Spleen (tissue), 11 donors: ENCODE results near the gene STAM2. TPM values are rescaled to one million over a fixed set of nuclear protein-coding genes. Genes with fewer than 3 reads are reported as not detected.
"Not testable (repeated sequence)": the region's sequence is repeated elsewhere in the genome, so short reads cannot be mapped to it uniquely, and the experiment has no call there.

Experiments used
- DNase-seq: peaks from one replicate; pipeline ENCODE4 v3.0.0-alpha.2; 2020
- H3K27ac ChIP-seq, 8 donors: fragments of 200-600 bp; sonication (generic) in 7 of 8; 1 replicate in 4 of 8; 2 replicates in 4 of 8; pipeline versions ENCODE4 v1.5.0 to v1.8.0; 2016 to 2021; ENCODE audit warnings: inconsistent platforms in 4 of 8, mild to moderate bottlenecking in 4 of 8, moderate library complexity in 1 of 8
- H3K27me3 ChIP-seq, 7 donors: fragments of 200-600 bp; sonication (generic) in 6 of 7; replicated peaks in 1 of 7; 1 replicate in 4 of 7; 2 replicates in 3 of 7; pipeline versions ENCODE4 v1.5.0 to v1.8.0; 2016 to 2021; ENCODE audit warnings: inconsistent platforms in 3 of 7, mild to moderate bottlenecking in 1 of 7
- H3K36me3 ChIP-seq, 6 donors: fragments of 200-600 bp; sonication (generic) in 5 of 6; 1 replicate in 4 of 6; 2 replicates in 2 of 6; pipeline versions ENCODE4 v1.5.0 to v1.8.0; 2016 to 2021; ENCODE audit warnings: inconsistent platforms in 2 of 6
- H3K4me1 ChIP-seq, 6 donors: fragments of 200-600 bp; sonication (generic) in 5 of 6; 1 replicate in 3 of 6; 2 replicates in 3 of 6; pipeline versions ENCODE4 v1.5.0 to v1.8.0; 2016 to 2021; ENCODE audit warnings: inconsistent platforms in 3 of 6
- H3K4me3 ChIP-seq, 8 donors: fragments of 200-600 bp; sonication (generic) in 7 of 8; 1 replicate in 4 of 8; 2 replicates in 4 of 8; pipeline versions ENCODE4 v1.5.0 to v1.8.0; 2016 to 2021; ENCODE audit warnings: inconsistent platforms in 4 of 8, mild to moderate bottlenecking in 4 of 8, moderate library complexity in 2 of 8
- H3K9me3 ChIP-seq, 8 donors: fragments of 200-600 bp; sonication (generic) in 7 of 8; 1 replicate in 4 of 8; 2 replicates in 4 of 8; pipeline versions ENCODE4 v1.5.0 to v1.8.0; 2016 to 2021; ENCODE audit warnings: inconsistent platforms in 4 of 8
- POLR2A ChIP-seq, 3 donors: fragments of 450-650 bp; IDR thresholded peaks; one replicate each; pipeline ENCODE4 v1.5.1; 2017; ENCODE audit warnings: antibody characterized with exemption in 3 of 3, mild to moderate bottlenecking in 1 of 3
- POLR2AphosphoS5 ChIP-seq, 3 donors: sonication (generic); formaldehyde crosslinking; IDR thresholded peaks; one replicate each; pipeline ENCODE4 v1.5.1; 2017; ENCODE audit warnings: antibody characterized with exemption in 3 of 3
- WGBS, 5 donors: extraction: QIAGEN DNeasy Blood & Tissue Kit in 3 of 5; methylation state at CpG; one replicate each; pipeline versions ENCODE4 v1.1.5 to v1.1.7; 2013 to 2018; 5-methylcytosine and 5-hydroxymethylcytosine counted together
- intact Hi-C: fragments of 100-400 bp; cut with DNase I; formaldehyde crosslinking; loops from one replicate; pipeline ENCODE4 v1.15.0; 2023; ENCODE audit warnings: low total_unique reads
- polyA plus RNA-seq, 3 donors: library from polyadenylated mRNA; stranded (reverse); fragments of 200-250 nt; gene quantifications; one replicate each; pipeline ENCODE4 v1.2.1, GENCODE V29; 2013
- total RNA-seq, 7 donors: library from RNA; depleted of rRNA in 3 of 7; stranded (reverse); fragments of >200 nt in 3 of 7; fragmentation: NEBNext Ultra II Directional in 4 of 7; extraction: Animal tissue kit (Norgen Biotek cat#: 25700) in 4 of 7; gene quantifications; one replicate each; pipeline versions ENCODE4 v1.1.0 to v1.2.1, GENCODE V29; 2016 to 2021
- TF ChIP-seq, protein P1 (sequence below), 11 experiments: fragments of 200-600 bp in 7 of 11; fragments of 450-650 bp in 4 of 11; sonication (generic) in 4 of 11; IDR thresholded peaks in 8 of 11; conservative IDR thresholded peaks in 3 of 11; 1 replicate in 7 of 11; 2 replicates in 4 of 11; pipeline versions ENCODE4 v1.4.0 to v1.8.0; 2016 to 2021; ENCODE audit warnings: antibody characterized with exemption in 11 of 11, inconsistent platforms in 4 of 11, mild to moderate bottlenecking in 1 of 11
- donor health status: healthy with polysubstance abuse.
- donor health status: DM: no; HTN: no; CAD: no; lungs with moderate emphysema.
- donor health status: DM: no; HTN: no; CAD: no.
- donor health status: Bipolar disorder and iron deficiency.
- donor health status: healthy.
- donor health status: DM: no; HTN: no; CAD: no.
- donor health status: DM: yes; HTN: yes; CAD: no.

STAM2 gene
- total and polyA plus RNA-seq, 10 donors, result 5.7 to 41.2 (median 31.8) TPM

DNA sequence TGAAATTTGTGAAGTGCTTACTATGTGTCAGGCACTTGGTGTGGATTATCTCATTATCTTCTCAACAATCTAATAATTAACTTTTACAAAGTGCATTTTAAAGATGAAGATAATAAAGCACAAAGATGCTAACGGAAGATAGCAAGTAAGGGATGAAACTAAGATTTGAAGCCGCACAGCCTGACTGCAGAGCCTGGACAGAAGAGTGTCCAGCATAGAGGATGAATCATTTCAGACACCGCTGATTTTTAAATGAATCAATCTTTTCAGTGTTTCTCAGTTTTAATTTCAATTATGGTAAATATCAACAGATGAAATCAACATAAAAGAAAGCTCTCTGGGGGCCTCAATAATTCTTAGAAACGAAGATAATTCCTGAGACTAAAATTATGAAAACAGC, 24.5 kb upstream of the STAM2 start:
- intact Hi-C loops, result no loop called here
- 80 to 94% (median 85%) methylated on average over 4 of the region's 4 CpGs for WGBS, 5 donors

DNA sequence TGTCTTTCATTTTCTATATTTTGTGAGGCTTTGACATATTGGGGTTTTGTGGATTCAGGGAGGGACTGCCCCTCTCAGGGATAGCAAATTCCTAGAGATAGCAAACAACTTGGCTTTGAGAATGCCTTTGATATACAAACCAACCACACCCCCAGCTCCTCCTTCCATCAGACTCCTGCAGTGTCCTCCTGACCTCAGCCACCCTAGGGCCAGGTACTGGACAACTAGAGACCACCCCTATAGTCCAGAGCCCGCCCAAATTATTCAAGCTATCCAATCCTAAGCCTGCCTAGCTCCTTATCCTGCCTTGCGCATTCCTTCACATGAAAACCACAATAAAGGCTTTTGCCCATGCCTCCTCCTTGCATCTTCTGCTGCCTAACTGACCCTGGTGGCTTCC, 22.9 kb upstream of the STAM2 start:
- intact Hi-C loops, result no loop called here
- no peak for DNase-seq
- peaks cover 0 to 6% (median 0%) of the 10 kb centered on the region in 6 donors for H3K4me1 ChIP-seq
- H3K4me3 ChIP-seq, result no peak overlapping the region
- no peak overlapping the region for H3K27ac ChIP-seq
- H3K9me3 ChIP-seq, result peaks cover 0 to 4% (median 0%) of the 10 kb centered on the region in 8 donors
- TF ChIP-seq POLR2A (IDR thresholded peaks at IDR 0.05) (no peak), POLR2AphosphoS5 (IDR thresholded peaks at IDR 0.05) (no peak)
- TF ChIP-seq, protein P1, sequence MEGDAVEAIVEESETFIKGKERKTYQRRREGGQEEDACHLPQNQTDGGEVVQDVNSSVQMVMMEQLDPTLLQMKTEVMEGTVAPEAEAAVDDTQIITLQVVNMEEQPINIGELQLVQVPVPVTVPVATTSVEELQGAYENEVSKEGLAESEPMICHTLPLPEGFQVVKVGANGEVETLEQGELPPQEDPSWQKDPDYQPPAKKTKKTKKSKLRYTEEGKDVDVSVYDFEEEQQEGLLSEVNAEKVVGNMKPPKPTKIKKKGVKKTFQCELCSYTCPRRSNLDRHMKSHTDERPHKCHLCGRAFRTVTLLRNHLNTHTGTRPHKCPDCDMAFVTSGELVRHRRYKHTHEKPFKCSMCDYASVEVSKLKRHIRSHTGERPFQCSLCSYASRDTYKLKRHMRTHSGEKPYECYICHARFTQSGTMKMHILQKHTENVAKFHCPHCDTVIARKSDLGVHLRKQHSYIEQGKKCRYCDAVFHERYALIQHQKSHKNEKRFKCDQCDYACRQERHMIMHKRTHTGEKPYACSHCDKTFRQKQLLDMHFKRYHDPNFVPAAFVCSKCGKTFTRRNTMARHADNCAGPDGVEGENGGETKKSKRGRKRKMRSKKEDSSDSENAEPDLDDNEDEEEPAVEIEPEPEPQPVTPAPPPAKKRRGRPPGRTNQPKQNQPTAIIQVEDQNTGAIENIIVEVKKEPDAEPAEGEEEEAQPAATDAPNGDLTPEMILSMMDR (IDR thresholded peaks at IDR 0.05 in 8 of 11, conservative IDR thresholded peaks at IDR 0.05 in 3 of 11), result no peak
- H3K36me3 ChIP-seq, result no peaks in the 10 kb centered on the region
- peaks cover 0 to 6% (median 0%) of the 10 kb centered on the region in 7 donors for H3K27me3 ChIP-seq
- WGBS, 5 donors, result 91 to 97% (median 93%) methylated on average over 2 of the region's 2 CpGs

More for the DNA sequence above, 24.5 kb upstream of the STAM2 start:
- Histone ChIP-seq H3K27ac (no peak overlapping the region), H3K27me3 (no peaks in the 10 kb centered on the region), H3K4me1 (peaks cover 0 to 6% (median 0%) of the 10 kb centered on the region in 6 donors), H3K36me3 (no peaks in the 10 kb centered on the region), H3K9me3 (peaks cover 0 to 4% (median 0%) of the 10 kb centered on the region in 8 donors), H3K4me3 (no peak overlapping the region)
- DNase-seq, result no peak
- TF ChIP-seq, protein P1 (IDR thresholded peaks at IDR 0.05 in 8 of 11, conservative IDR thresholded peaks at IDR 0.05 in 3 of 11), result no peak
- TF ChIP-seq POLR2AphosphoS5 (IDR thresholded peaks at IDR 0.05) (no peak), POLR2A (IDR thresholded peaks at IDR 0.05) (no peak)

DNA sequence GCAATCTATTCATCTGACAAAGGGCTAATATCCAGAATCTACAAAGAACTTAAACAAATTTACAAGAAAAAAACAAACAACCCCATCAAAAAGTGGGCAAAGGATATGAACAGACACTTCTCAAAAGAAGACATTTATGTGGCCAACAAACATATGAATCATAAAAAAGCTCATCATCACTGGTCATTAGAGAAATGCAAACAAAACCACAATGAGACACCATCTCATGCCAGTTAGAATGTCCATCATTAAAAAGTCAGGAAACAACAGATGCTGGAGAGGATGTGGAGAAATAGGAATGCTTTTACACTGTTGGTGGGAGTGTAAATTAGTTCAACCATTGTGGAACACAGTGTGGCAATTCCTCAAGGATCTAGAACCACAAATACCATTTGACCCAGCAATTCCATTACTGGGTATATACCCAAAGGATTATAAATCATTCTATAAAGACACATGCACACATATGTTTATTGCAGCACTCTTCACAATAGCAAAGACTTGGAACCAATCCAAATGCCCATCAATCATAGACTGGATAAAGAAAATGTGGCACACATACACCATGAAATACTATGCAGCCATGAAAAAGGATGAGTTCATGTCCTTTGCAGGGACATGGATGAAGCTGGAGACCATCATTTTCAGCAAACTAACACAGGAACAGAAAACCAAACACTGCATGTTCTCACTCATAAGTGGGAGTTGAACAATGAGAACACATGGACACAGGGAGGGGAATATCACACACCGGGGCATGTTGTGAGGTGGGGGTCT, 22.1 kb upstream of the STAM2 start:
- H3K36me3 ChIP-seq, DNase-seq, H3K9me3 ChIP-seq, intact Hi-C loops, H3K27me3 ChIP-seq, H3K27ac ChIP-seq, H3K4me3 ChIP-seq, H3K4me1 ChIP-seq: not testable (repeated sequence)
- 0 to 97% (median 0%) methylated on average over 1 of the region's 1 CpG for WGBS, 5 donors

DNA sequence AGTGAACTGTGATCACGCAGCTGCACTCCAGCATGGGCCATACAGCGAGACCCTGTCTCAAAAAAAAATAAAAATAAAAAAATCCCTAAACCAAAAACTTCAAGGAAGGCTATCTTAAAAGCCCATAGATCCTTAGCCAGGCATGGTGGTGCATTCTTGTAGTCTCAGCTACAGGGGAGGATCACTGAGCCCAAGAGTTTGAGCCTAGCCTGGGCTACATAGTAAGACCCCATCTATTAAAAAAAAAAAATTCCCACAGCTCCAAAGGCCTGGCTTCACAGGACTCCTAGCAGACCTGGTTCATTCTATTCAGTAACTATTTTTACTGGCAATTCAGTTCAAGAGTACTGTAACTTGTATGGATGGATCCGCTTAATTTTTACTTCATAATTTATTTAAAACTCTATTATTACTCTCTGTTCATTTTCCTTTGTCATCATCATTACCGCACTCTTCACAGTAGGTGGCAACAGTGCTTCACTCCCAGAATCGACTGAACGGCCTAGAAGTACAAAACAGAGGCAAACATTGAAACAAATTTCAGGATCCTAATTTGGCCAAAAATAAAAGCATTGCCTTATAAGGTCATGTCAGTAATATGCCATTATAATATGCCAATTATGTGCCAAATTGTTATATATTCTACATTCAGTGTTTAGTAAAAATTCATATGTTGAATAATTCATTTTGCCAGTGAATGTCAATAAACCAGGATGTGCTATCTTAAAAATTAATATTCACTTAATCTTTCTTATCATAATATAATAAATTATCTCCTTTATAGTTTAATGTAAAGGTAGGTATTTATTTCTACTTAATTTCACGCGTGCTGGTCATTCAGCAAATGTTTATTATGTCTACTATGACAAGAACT, 14.3 kb upstream of the STAM2 start:
- TF ChIP-seq, protein P1 (IDR thresholded peaks at IDR 0.05 in 8 of 11, conservative IDR thresholded peaks at IDR 0.05 in 3 of 11), result peak; percentile 29 to 82 (median 58)
- no peak for TF ChIP-seq POLR2AphosphoS5 (IDR thresholded peaks at IDR 0.05)
- WGBS, 5 donors, result 47 to 54% (median 48%) methylated on average over 8 of the region's 8 CpGs

DNA sequence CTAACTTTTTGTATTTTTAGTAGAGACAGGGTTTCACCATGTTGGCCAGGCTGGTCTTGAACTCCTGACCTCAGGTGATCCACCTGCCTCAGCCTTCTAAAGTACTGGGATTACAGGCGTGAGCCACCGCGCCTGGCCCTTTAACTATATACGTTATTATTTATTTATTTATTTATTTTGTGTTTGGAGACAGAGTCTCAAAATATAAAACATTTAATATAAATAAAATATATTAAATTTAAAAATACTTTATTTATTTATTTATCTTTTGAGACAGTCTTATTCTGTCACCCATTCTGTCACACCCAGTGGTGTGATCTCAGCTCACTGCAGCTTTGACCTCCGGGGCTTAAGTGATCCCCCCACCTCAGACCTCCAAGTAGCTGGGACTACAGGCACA, 11.2 kb upstream of the STAM2 start:
- peaks cover 0 to 10% (median 0%) of the 10 kb centered on the region in 7 donors for H3K27me3 ChIP-seq
- not testable (repeated sequence) for DNase-seq, H3K9me3 ChIP-seq, H3K4me1 ChIP-seq, H3K27ac ChIP-seq, H3K36me3 ChIP-seq, H3K4me3 ChIP-seq
- intact Hi-C loops, result loop anchor here (5.0 kb wide), 1 partner anchor 440 kb away; no protein-coding TSS in a partner anchor
- WGBS, 5 donors, result 89 to 95% (median 94%) methylated on average over 5 of the region's 5 CpGs

More for the DNA sequence above, 14.3 kb upstream of the STAM2 start:
- H3K27me3 ChIP-seq, result peaks cover 0 to 16% (median 0%) of the 10 kb centered on the region in 7 donors
- no peaks in the 10 kb centered on the region for H3K36me3 ChIP-seq
- DNase-seq, result no peak
- no peak overlapping the region for H3K4me3 ChIP-seq
- intact Hi-C loops, result loop anchor here (5.0 kb wide), 1 partner anchor 437 kb away; no protein-coding TSS in a partner anchor
- no peaks in the 10 kb centered on the region for H3K4me1 ChIP-seq
- H3K9me3 ChIP-seq, result peaks cover 0 to under 1% (median 0%) of the 10 kb centered on the region in 8 donors
- H3K27ac ChIP-seq, result no peak overlapping the region
